Subcutaneous abdominal adipose tissue (tissue), 5 donors: ENCODE results near the gene ARHGEF19.

Experiments
- H3K27ac ChIP-seq: one replicate; pipeline ENCODE4 v1.7.0; 2013; ENCODE audit warnings: low read depth, mild to moderate bottlenecking, inconsistent platforms, low read length, moderate library complexity
- H3K27me3 ChIP-seq, 5 donors: one replicate each; pipeline ENCODE4 v1.7.0; 2013; ENCODE audit warnings: low read length in 5 of 5, inconsistent platforms in 1 of 5; ENCODE audit not compliant: control insufficient read depth in 5 of 5, insufficient read depth in 4 of 5
- H3K36me3 ChIP-seq, 5 donors: one replicate each; pipeline ENCODE4 v1.7.0; 2013; ENCODE audit warnings: low read length in 5 of 5; ENCODE audit not compliant: control insufficient read depth in 5 of 5, insufficient read depth in 5 of 5
- H3K4me1 ChIP-seq, 5 donors: one replicate each; pipeline ENCODE4 v1.7.0; 2013; ENCODE audit warnings: low read length in 5 of 5, mild to moderate bottlenecking in 3 of 5, moderate library complexity in 1 of 5; ENCODE audit not compliant: control insufficient read depth in 5 of 5, insufficient read depth in 5 of 5
- H3K4me3 ChIP-seq, 5 donors: one replicate each; pipeline ENCODE4 v1.7.0; 2013; ENCODE audit warnings: low read length in 5 of 5, low read depth in 1 of 5
- H3K9ac ChIP-seq, 5 donors: one replicate each; pipeline ENCODE4 v1.7.0; 2013; ENCODE audit warnings: low read length in 5 of 5, mild to moderate bottlenecking in 4 of 5, moderate library complexity in 3 of 5
- H3K9me3 ChIP-seq, 5 donors: one replicate each; pipeline ENCODE4 v1.7.0; 2013; ENCODE audit warnings: low read length in 5 of 5; ENCODE audit not compliant: control insufficient read depth in 5 of 5
- donor health status: healthy.
- donor health status: healthy.
- donor health status: healthy.
- donor health status: healthy.
- donor health status: healthy.

Gene ARHGEF19

DNA sequence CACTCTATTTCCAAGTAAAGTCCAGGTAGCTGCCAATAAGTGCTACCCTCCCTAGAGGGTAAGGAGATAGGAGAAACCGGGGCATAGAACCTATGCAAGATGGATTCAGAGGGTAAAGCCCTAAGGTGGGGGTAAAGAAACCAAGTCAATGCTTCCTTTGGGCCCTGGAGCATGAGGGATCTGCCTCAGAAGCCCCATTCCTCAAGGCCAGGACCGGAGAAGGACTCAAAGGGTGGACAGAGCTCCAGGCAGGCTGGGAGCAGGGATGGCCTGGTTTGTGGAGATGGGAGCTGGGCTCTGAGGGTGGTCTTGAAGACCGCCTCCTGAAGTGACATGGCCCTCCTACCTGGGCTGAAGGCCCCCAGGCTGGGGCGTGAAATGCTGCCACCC lies 60.5 kb downstream of the ARHGEF19 start:
- H3K27me3 ChIP-seq, result peaks cover 0 to 3% (median 0%) of the 10 kb centered on the region in 5 donors
- H3K36me3 ChIP-seq, result peaks cover 0 to 35% (median 25%) of the 10 kb centered on the region in 5 donors
- H3K27ac ChIP-seq, result peak overlapping the region; percentile 73
- H3K9ac ChIP-seq, result peak overlapping the region in 1 of 5 donors; percentile 61
- H3K9me3 ChIP-seq, result no peaks in the 10 kb centered on the region
- H3K4me1 ChIP-seq, result peaks cover 10 to 82% (median 68%) of the 10 kb centered on the region in 5 donors
- peak overlapping the region in 1 of 5 donors; percentile 40 for H3K4me3 ChIP-seq

DNA sequence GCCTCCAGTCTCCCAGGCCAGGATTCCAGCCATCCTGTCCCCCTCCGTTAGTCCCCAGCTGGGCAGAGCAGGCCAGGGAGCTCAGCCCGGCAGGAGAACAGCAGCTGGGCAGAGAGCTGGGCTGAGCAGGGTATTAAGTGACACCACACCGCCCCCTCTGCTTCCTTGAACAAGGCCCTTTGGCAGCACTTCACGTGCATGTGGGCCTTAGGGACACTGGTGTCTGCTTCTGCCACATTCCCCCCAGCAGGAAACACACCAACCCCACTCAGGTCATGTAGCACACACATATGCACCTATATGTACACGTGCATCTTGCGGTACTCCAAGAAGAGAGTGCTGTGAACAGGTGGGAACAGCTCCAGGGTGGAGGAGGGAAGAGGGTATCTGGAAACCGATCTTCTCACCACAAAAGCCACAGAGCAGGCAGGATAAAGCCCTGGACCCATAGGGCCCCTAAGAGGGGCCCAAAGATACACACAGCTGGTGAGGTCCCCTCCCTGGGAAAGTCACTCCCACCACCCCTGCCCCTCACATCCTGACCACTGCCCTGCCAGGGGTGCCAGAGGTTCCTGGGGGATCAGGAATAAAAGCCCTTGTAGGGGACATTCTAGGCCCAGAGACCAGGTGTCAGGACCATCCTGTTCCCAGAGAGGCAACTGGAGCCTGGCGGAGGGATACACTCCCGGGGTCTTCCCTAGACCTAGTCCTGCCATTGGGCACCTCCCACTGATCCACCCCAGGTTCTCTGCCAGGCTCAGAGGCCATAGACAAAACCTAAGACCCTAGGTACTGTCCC lies 61.1 kb downstream of the ARHGEF19 start:
- Histone ChIP-seq H3K9me3 (no peaks in the 10 kb centered on the region), H3K27ac (peak overlapping the region; percentile 73), H3K4me1 (peaks cover 16 to 84% (median 70%) of the 10 kb centered on the region in 5 donors), H3K27me3 (peaks cover 0 to 3% (median 0%) of the 10 kb centered on the region in 5 donors), H3K9ac (peak overlapping the region in 2 of 5 donors; percentile 16 to 61), H3K4me3 (peak overlapping the region in 3 of 5 donors; percentile 7 to 40 (median 37)), H3K36me3 (peaks cover 0 to 35% (median 25%) of the 10 kb centered on the region in 5 donors)

DNA sequence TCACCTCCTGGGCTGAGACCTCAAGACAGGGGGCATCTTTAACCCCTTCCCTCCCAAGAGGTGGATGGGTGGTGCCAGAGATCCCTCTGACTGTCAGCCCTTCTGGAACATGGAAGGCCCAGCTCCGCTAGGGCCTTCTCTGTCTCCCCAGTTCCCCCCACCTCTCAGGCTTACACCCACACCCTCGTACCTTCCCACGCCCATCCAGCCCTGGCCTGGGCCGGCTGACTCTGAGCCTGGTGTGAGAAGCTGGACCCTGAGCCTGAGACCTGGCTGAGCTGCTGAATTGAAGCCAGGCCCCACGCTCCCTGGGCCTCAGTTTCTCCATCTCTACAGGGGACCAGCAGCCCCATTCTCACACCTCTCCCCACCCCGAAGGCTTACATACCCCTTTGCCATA lies 61.9 kb downstream of the ARHGEF19 start:
- Histone ChIP-seq H3K4me1 (peaks cover 21 to 88% (median 73%) of the 10 kb centered on the region in 5 donors), H3K9me3 (no peaks in the 10 kb centered on the region), H3K27ac (peak overlapping the region; percentile 54), H3K9ac (peak overlapping the region in 2 of 5 donors; percentile 16), H3K4me3 (peak overlapping the region in 3 of 5 donors; percentile 4 to 37 (median 7)), H3K27me3 (peaks cover 0 to 8% (median 0%) of the 10 kb centered on the region in 5 donors), H3K36me3 (peaks cover 0 to 35% (median 25%) of the 10 kb centered on the region in 5 donors)

DNA sequence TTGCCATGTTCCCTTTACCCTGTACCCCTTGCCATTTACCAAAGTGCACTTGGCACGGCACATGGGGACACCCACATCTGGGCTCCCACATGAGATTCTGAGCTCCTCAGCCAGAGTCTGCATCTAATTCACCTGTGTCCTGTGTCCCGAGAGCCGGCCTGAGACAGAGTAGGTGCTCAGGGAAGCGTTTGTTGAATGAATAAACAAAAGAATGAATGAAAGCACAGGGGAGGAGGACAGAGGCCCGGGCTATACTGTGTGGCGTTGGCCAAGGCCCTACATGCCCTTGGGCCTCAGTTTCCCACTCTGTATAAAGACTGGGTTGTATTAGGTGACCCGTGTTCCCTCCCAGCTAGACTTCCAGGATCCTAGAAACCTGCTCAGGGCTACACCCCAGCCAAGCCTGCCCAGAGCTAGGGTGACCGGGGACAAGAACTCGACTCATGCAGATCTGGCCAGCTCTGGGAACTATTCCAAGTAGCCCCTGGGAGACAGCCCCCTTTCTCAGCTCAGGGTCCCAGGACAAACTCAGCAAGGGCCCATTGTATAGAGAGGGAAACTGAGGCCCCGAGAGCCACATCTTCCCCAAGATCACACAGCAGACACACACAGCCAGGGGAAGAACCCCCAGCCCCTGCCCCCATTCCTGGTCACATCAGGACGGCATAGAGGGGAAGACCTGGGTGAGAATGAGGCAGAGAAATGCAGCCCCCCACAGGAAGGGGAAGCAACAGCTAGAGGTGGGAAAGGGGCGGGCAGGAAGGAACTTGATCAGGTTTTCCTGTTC lies 62.6 kb downstream of the ARHGEF19 start:
- Histone ChIP-seq H3K27ac (peak overlapping the region; percentile 54), H3K27me3 (peaks cover 0 to 13% (median 0%) of the 10 kb centered on the region in 5 donors), H3K4me1 (peaks cover 21 to 88% (median 73%) of the 10 kb centered on the region in 5 donors), H3K9me3 (no peaks in the 10 kb centered on the region), H3K36me3 (peaks cover 0 to 35% (median 25%) of the 10 kb centered on the region in 5 donors), H3K9ac (no peak overlapping the region), H3K4me3 (peak overlapping the region in 1 of 5 donors; percentile 4)

DNA sequence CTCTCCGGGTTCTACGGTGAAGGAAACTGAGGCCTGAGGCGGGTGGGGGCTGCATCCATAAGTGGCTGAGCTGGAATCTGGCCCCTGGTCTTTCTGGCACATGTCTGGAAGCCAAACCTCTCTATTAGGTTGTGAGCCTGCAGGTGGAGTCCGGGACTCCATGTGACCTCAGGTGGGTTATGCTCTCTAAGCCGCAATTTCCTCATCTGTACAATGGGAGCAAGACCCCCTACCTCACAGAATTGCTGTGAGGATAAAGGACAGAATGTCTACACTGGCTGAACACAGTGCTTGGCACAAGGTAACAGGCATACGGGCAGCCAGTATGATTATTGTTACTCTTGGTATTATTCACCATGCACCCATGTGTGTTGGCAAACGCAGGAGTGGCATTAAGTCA lies 63.3 kb downstream of the ARHGEF19 start:
- Histone ChIP-seq H3K27ac (no peak overlapping the region), H3K36me3 (peaks cover 0 to 35% (median 25%) of the 10 kb centered on the region in 5 donors), H3K9me3 (no peaks in the 10 kb centered on the region), H3K4me1 (peaks cover 26 to 90% (median 73%) of the 10 kb centered on the region in 5 donors), H3K27me3 (peaks cover 0 to 18% (median 0%) of the 10 kb centered on the region in 5 donors), H3K4me3 (no peak overlapping the region), H3K9ac (no peak overlapping the region)

DNA sequence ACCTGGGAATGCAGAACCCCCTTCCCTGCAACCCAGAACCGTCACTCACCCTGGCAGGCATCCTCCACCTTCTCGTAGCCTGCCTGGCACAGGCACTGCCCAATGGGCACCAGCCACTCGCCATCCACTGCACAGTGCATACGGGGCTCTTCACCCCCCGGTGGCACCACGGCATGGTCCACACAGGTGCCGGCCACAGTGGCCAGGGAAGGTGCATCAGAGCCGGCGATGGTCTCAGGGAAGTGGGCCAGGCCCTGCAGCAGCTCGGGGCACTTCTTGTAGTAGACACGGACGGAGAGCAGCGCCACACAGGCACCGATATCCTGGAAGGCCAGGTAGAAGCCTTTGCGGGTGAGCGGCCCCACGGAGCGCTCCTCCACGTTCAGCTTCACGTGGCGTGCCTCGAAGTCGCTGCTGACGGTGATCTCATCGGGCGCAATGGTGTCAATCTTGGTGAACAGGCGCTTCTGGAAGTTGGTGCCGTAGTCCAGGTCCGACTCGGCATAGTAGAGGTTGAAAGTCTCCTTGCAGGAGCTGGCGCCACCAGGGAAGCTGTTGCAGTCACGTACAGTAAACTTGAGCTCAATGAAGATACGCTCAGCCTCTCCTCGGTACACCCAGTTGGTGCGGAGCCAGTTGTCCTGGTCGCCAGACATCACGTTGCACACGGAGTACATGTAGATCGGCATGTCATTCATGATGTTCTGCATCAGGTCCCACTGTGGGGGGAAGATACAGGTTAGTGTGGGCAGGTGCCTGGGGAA lies 63.9 kb downstream of the ARHGEF19 start:
- H3K4me3 ChIP-seq, result no peak overlapping the region
- H3K9me3 ChIP-seq, result no peaks in the 10 kb centered on the region
- H3K9ac ChIP-seq, result no peak overlapping the region
- H3K27ac ChIP-seq, result no peak overlapping the region
- peaks cover 0 to 18% (median 0%) of the 10 kb centered on the region in 5 donors for H3K27me3 ChIP-seq
- H3K36me3 ChIP-seq, result peaks cover 0 to 39% (median 26%) of the 10 kb centered on the region in 5 donors
- peaks cover 26 to 90% (median 72%) of the 10 kb centered on the region in 5 donors for H3K4me1 ChIP-seq
